ENCODE measurements around the gene TJP3. TPM values are rescaled to one million over a fixed set of nuclear protein-coding genes. Genes with fewer than 3 reads are reported as not detected.

TJP3 gene
- total RNA-seq, 1 donor from 2014 or later, result 20.0 TPM

DNA sequence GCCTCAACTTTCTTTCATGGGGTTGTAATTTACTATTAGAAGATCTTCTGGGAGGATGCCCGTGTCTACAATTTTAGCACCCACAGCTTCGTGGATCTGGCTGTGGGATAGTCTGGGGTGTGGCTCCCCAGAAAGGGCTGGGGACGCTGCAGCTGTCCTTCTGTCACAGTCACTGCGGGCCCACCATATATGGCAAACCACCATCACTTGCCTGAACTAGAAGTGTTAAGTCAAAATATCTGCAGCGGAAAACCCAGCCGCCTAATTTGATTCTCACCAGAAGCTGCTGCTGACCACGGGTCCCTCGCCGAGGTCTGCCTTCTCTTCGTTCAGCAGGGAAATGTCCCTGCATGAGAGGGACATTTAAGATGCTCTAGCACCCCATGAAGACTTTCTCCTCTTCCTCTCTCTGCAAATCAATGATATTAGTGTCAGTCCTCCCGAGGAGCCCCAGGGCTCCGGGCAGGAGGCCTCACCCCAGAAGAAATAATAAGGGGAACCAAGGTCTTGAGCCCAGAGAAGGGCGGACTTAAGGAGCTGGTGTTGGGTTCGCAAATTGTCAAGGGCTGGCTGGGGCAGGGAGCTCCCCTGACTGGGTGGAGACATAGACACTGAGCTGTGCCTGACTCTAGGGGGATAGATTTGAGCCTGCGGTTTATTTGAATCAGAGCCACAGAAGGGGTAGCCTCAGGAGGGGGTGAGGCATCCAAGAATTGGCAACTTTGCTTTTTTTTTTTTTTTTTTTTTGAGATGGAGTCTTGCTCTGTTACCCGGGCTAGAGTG, 81.0 kb downstream of the TJP3 start:
- no peak for DNase-seq (ENCODE audit: extremely low spot score, unreplicated experiment)
- Mint-ChIP-seq H3K4me1 (ENCODE audit: unreplicated experiment) (no peaks in the 10 kb centered on the region), H3K9me3 (peaks cover 6% of the 10 kb centered on the region), H3K36me3 (no peaks in the 10 kb centered on the region), H3K4me3 (no peak overlapping the region), H3K27ac (no peak overlapping the region), H3K27me3 (peaks cover 61% of the 10 kb centered on the region)
- TF ChIP-seq, protein P1, sequence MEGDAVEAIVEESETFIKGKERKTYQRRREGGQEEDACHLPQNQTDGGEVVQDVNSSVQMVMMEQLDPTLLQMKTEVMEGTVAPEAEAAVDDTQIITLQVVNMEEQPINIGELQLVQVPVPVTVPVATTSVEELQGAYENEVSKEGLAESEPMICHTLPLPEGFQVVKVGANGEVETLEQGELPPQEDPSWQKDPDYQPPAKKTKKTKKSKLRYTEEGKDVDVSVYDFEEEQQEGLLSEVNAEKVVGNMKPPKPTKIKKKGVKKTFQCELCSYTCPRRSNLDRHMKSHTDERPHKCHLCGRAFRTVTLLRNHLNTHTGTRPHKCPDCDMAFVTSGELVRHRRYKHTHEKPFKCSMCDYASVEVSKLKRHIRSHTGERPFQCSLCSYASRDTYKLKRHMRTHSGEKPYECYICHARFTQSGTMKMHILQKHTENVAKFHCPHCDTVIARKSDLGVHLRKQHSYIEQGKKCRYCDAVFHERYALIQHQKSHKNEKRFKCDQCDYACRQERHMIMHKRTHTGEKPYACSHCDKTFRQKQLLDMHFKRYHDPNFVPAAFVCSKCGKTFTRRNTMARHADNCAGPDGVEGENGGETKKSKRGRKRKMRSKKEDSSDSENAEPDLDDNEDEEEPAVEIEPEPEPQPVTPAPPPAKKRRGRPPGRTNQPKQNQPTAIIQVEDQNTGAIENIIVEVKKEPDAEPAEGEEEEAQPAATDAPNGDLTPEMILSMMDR (conservative IDR thresholded peaks at IDR 0.05), result no peak

DNA sequence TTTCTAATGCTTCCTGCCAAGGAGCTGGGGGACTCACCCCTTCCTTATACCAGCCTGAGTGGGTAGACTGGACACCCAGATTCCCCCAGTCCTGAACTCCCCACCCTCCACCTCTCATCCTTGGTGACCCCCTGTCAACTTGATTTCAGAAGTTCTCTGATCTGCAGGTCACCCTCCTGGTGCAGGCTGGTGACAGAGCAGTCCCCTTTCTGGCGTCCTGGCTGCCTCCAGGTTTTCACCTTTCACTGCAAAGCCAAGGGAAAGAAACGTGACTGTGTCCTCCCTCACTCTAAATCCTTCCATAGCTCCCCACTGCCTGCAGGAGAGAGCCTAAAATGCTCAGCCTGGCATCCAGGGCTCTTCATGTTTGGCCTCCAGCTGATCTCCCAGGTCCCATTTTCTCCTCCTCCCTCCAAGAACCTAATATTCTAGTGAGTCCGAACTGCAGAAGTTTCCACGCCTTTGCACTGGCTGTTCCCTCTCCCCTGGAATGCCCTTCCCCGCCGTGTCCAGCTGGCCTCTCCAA, 82.1 kb downstream of the TJP3 start:
- Mint-ChIP-seq H3K36me3 (no peaks in the 10 kb centered on the region), H3K4me3 (no peak overlapping the region), H3K27ac (no peak overlapping the region), H3K4me1 (ENCODE audit: unreplicated experiment) (no peaks in the 10 kb centered on the region), H3K27me3 (peaks cover 54% of the 10 kb centered on the region), H3K9me3 (peaks cover 6% of the 10 kb centered on the region)
- TF ChIP-seq, protein P1 (conservative IDR thresholded peaks at IDR 0.05), result no peak
- no peak for DNase-seq (ENCODE audit: extremely low spot score, unreplicated experiment)

DNA sequence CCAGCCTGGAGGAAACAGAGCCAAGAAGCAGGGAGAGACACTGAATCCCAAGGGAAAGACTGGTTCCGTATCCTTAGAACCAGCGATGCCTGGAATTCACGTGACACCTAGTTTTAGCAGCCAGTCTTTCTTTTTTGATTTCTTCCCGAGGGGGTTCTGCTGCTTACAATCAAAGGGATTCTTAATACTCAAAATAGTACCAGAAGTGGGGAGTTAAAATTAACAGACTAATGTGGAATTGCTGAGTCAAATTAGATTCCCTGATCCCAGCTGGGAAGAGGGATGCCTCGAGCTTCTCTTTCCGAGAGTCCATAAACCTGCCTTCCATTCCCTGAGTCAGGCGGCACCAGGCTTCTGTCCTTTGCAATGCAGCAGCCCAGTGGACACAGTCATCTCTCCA, 82.8 kb downstream of the TJP3 start:
- H3K27ac Mint-ChIP-seq, result no peak overlapping the region
- no peaks in the 10 kb centered on the region for H3K36me3 Mint-ChIP-seq
- TF ChIP-seq, protein P1 (conservative IDR thresholded peaks at IDR 0.05), result no peak
- H3K4me1 Mint-ChIP-seq (ENCODE audit: unreplicated experiment), result no peaks in the 10 kb centered on the region
- peaks cover 51% of the 10 kb centered on the region for H3K27me3 Mint-ChIP-seq
- DNase-seq (ENCODE audit: extremely low spot score, unreplicated experiment), result no peak
- H3K9me3 Mint-ChIP-seq, result peaks cover 6% of the 10 kb centered on the region
- no peak overlapping the region for H3K4me3 Mint-ChIP-seq

DNA sequence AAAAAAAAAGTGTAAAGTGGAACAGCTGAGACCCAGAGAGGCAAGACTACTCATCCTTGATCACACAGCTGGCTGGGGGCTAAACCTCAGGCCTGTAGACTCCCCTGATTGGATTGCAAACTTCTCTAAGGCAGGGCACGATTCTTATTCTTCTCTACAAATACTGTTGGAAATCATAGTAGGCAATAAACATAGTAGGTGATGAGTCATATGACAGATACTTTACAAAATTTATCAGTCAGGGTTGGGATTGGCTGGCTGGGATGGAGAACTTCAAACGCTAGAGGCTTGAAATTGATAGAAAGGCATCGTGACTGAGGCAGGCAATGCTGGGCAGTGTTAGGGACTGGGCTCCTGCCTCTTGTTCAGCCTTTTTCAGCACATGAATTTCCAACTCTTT, 83.9 kb downstream of the TJP3 start:
- TF ChIP-seq, protein P1 (conservative IDR thresholded peaks at IDR 0.05), result no peak
- Mint-ChIP-seq H3K9me3 (peaks cover 12% of the 10 kb centered on the region), H3K4me1 (ENCODE audit: unreplicated experiment) (no peaks in the 10 kb centered on the region), H3K4me3 (no peak overlapping the region), H3K36me3 (no peaks in the 10 kb centered on the region), H3K27me3 (peaks cover 50% of the 10 kb centered on the region), H3K27ac (no peak overlapping the region)
- no peak for DNase-seq (ENCODE audit: extremely low spot score, unreplicated experiment)

DNA sequence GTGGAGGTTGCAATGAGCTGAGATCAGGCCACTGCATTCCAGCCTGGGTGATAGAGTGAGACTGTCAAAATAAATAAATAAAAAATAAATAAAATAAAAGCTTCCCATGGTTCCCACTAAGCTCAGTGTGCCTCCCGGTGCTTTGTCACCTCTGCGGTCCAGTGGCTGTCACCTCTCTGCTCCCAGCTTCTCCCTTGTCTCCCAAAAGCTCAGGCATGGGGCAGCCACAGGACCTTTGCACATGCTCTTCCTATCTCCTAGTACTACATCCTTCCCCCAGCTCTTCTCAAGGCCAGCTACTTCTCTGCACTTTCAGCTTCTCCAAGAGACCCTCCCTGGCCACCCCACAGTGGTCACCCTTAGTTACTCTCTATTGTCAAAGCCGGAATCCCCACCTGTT, 85.6 kb downstream of the TJP3 start:
- Mint-ChIP-seq H3K9me3 (peaks cover 12% of the 10 kb centered on the region), H3K36me3 (no peaks in the 10 kb centered on the region), H3K27ac (no peak overlapping the region), H3K4me1 (ENCODE audit: unreplicated experiment) (no peaks in the 10 kb centered on the region), H3K4me3 (no peak overlapping the region), H3K27me3 (peaks cover 46% of the 10 kb centered on the region)
- no peak for DNase-seq (ENCODE audit: extremely low spot score, unreplicated experiment)
- TF ChIP-seq, protein P1 (conservative IDR thresholded peaks at IDR 0.05), result no peak

All from type B pancreatic cell (in vitro differentiated cells).